H9 (cell line): ENCODE data around the gene GOLPH3L. TPM values are rescaled to one million over a fixed set of nuclear protein-coding genes. Genes with fewer than 3 reads are reported as not detected.

Experiments
- DNase-seq: peaks from one replicate; pipeline ENCODE4 v3.0.0-alpha.2; 2017
- H2AFZ ChIP-seq: one replicate; pipeline ENCODE4 v1.6.1; 2013; ENCODE audit warnings: mild to moderate bottlenecking, low read length, control low read depth, moderate library complexity
- H2AK5ac ChIP-seq: 2 replicates; pipeline ENCODE4 v1.6.1; 2013; ENCODE audit warnings: low read length, control low read depth, mixed read lengths; ENCODE audit not compliant: insufficient read length
- H2BK120ac ChIP-seq: one replicate; pipeline ENCODE4 v1.6.1; 2013; ENCODE audit warnings: low read depth, mild to moderate bottlenecking, low read length, control low read depth, inconsistent platforms; ENCODE audit not compliant: poor library complexity, severe bottlenecking
- H2BK12ac ChIP-seq: 2 replicates; pipeline ENCODE4 v1.6.1; 2013; ENCODE audit warnings: low read length, control low read depth, mixed read lengths, low read depth; ENCODE audit not compliant: insufficient read length
- H2BK15ac ChIP-seq: 2 replicates; pipeline ENCODE4 v1.6.1; 2013; ENCODE audit warnings: low read depth, low read length, control low read depth
- H2BK20ac ChIP-seq: one replicate; pipeline ENCODE4 v1.6.1; 2013; ENCODE audit warnings: low read depth, mild to moderate bottlenecking, low read length, control low read depth, inconsistent platforms; ENCODE audit not compliant: poor library complexity, severe bottlenecking
- H2BK5ac ChIP-seq: 2 replicates; pipeline ENCODE4 v1.6.1; 2013; ENCODE audit warnings: low read length, control low read depth, mixed read lengths; ENCODE audit not compliant: insufficient read length
- H3K14ac ChIP-seq: 2 replicates; pipeline ENCODE4 v1.6.1; 2013; ENCODE audit warnings: low read length, control low read depth; ENCODE audit not compliant: insufficient read depth
- H3K18ac ChIP-seq: 2 replicates; pipeline ENCODE4 v1.6.1; 2013; ENCODE audit warnings: low read depth, mild to moderate bottlenecking, mixed read lengths, low read length, control low read depth; ENCODE audit not compliant: insufficient read length
- H3K23ac ChIP-seq: 2 replicates; pipeline ENCODE4 v1.6.1; 2013; ENCODE audit warnings: low read length, control low read depth, mixed read lengths, low read depth; ENCODE audit not compliant: insufficient read length
- H3K23me2 ChIP-seq: 2 replicates; pipeline ENCODE4 v1.6.1; 2013; ENCODE audit warnings: low read depth, mild to moderate bottlenecking, mixed read lengths, low read length, control low read depth; ENCODE audit not compliant: insufficient read length, poor library complexity, severe bottlenecking
- H3K27ac ChIP-seq: 2 replicates; pipeline ENCODE4 v1.5.1; 2013; ENCODE audit warnings: low read length, control low read depth, mixed read lengths, low read depth; ENCODE audit not compliant: insufficient read length
- H3K27me3 ChIP-seq: 2 replicates; pipeline ENCODE4 v1.6.1; 2013; ENCODE audit warnings: low read length, control low read depth, inconsistent platforms; ENCODE audit not compliant: insufficient read depth
- H3K4ac ChIP-seq: 2 replicates; pipeline ENCODE4 v1.6.1; 2013; ENCODE audit warnings: low read depth, mild to moderate bottlenecking, control low read depth, inconsistent platforms, low read length, moderate library complexity
- H3K4me1 ChIP-seq: 2 replicates; pipeline ENCODE4 v1.6.1; 2013; ENCODE audit warnings: low read length, control low read depth, inconsistent platforms; ENCODE audit not compliant: insufficient read depth
- H3K4me2 ChIP-seq: 2 replicates; pipeline ENCODE4 v1.6.1; 2013; ENCODE audit warnings: low read length, control low read depth, mixed read lengths; ENCODE audit not compliant: insufficient read length, insufficient read depth
- H3K56ac ChIP-seq: 2 replicates; pipeline ENCODE4 v1.6.1; 2013; ENCODE audit warnings: low read depth, mild to moderate bottlenecking, mixed read lengths, low read length, control low read depth; ENCODE audit not compliant: insufficient read length
- H3K79me1 ChIP-seq: 2 replicates; pipeline ENCODE4 v1.6.1; 2013; ENCODE audit warnings: low read depth, mild to moderate bottlenecking, moderate library complexity, low read length, control low read depth, inconsistent platforms; ENCODE audit not compliant: insufficient read depth, poor library complexity, severe bottlenecking
- H3K79me2 ChIP-seq: 2 replicates; pipeline ENCODE4 v1.6.1; 2013; ENCODE audit warnings: low read length, control low read depth, inconsistent platforms; ENCODE audit not compliant: insufficient read depth
- H3K9ac ChIP-seq: 2 replicates; pipeline ENCODE4 v1.6.1; 2013; ENCODE audit warnings: low read length, control low read depth, mixed read lengths; ENCODE audit not compliant: insufficient read length; ENCODE audit errors: extremely low read depth
- H3K9me3 ChIP-seq: one replicate; pipeline ENCODE4 v1.6.1; 2013; ENCODE audit warnings: low read depth, low read length, inconsistent platforms; ENCODE audit not compliant: control insufficient read depth
- H3T11ph ChIP-seq: one replicate; pipeline ENCODE4 v1.6.1; 2013; ENCODE audit warnings: mild to moderate bottlenecking, low read length, control low read depth, inconsistent platforms
- H4K20me1 ChIP-seq: one replicate; pipeline ENCODE4 v1.6.1; 2013; ENCODE audit not compliant: control insufficient read depth, insufficient read length, insufficient read depth
- H4K5ac ChIP-seq: 2 replicates; pipeline ENCODE4 v1.6.1; 2013; ENCODE audit warnings: low read depth, mild to moderate bottlenecking, mixed read lengths, low read length, control low read depth; ENCODE audit not compliant: insufficient read length
- H4K8ac ChIP-seq: replicated peaks from 2 replicates; pipeline ENCODE4 v1.6.1; 2013; ENCODE audit warnings: low read length, control low read depth, mixed read lengths, low read depth; ENCODE audit not compliant: insufficient read length
- H4K91ac ChIP-seq: 2 replicates; pipeline ENCODE4 v1.6.1; 2013; ENCODE audit warnings: low read depth, mild to moderate bottlenecking, moderate library complexity, mixed read lengths, low read length, control low read depth; ENCODE audit not compliant: insufficient read length
- H3K27ac Mint-ChIP-seq, 3 experiments: 2 replicates in 2 of 3; 3 replicates in 1 of 3; pipeline ENCODE4 v1.8.0; 2020 to 2021; ENCODE audit warnings: mixed read lengths in 3 of 3, mild to moderate bottlenecking in 1 of 3, moderate library complexity in 1 of 3
- H3K27me3 Mint-ChIP-seq: 2 replicates; pipeline ENCODE4 v1.8.0; 2021; ENCODE audit warnings: low read depth, mild to moderate bottlenecking, moderate library complexity, mixed read lengths
- H3K36me3 Mint-ChIP-seq, 3 experiments: 2 replicates in 2 of 3; 3 replicates in 1 of 3; pipeline ENCODE4 v1.8.0; 2020 to 2021; ENCODE audit warnings: low read depth in 3 of 3, mixed read lengths in 3 of 3; ENCODE audit not compliant: insufficient read depth in 1 of 3
- H3K4me1 Mint-ChIP-seq, 2 experiments: 2 replicates each; pipeline ENCODE4 v1.8.0; 2020; ENCODE audit warnings: mixed read lengths in 2 of 2
- H3K4me3 Mint-ChIP-seq, 2 experiments: 2 replicates in 1 of 2; 3 replicates in 1 of 2; pipeline ENCODE4 v1.8.0; 2020 to 2021; ENCODE audit warnings: mild to moderate bottlenecking in 2 of 2, mixed read lengths in 2 of 2, moderate library complexity in 1 of 2
- H3K9me3 Mint-ChIP-seq, 2 experiments: 2 replicates in 1 of 2; 3 replicates in 1 of 2; pipeline ENCODE4 v1.8.0; 2020; ENCODE audit warnings: mild to moderate bottlenecking in 2 of 2, mixed read lengths in 2 of 2, moderate library complexity in 1 of 2
- WGBS: extraction: QIAGEN DNeasy Blood & Tissue Kit; methylation state at CpG from one replicate; pipeline ENCODE4 v1.1.7; 2013; ENCODE audit warnings: missing lambda C conversion rate, low lambda C conversion rate, mixed read lengths; ENCODE audit not compliant: insufficient read length; ENCODE audit errors: extremely low coverage; 5-methylcytosine and 5-hydroxymethylcytosine counted together
- total RNA-seq: library from RNA; stranded (reverse); gene quantifications from 2 replicates; pipeline ENCODE4 v1.2.1, GENCODE V29; 2021
- TF ChIP-seq, protein P1 (sequence below): fragments of 200-600 bp; sonication (generic); conservative IDR thresholded peaks from 3 replicates; pipeline ENCODE4 v1.8.0; 2021; ENCODE audit warnings: antibody characterized with exemption, mild to moderate bottlenecking

The GOLPH3L gene
- total RNA-seq, 1 experiment from 2014 or later = 30.5 TPM

DNA sequence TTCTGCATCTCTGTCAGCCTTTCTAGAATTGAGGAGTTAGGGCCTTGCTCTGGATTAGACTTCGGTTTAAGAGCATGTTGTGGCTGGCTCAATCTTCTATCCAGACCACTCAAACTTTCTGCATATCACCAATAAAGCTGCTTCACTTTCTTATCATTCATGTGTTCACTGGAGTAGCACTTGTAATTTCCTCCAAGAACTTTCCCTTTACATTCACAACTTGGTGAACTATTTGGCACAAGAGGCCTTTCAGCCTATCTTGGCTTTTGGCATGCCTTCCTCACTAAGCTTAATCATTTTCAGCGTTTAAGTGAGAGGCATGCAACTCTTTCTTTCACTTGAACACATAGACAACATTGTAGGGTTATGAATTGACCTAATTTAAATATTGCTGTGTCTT lies 27.4 kb upstream of the GOLPH3L start:
- TF ChIP-seq, protein P1, sequence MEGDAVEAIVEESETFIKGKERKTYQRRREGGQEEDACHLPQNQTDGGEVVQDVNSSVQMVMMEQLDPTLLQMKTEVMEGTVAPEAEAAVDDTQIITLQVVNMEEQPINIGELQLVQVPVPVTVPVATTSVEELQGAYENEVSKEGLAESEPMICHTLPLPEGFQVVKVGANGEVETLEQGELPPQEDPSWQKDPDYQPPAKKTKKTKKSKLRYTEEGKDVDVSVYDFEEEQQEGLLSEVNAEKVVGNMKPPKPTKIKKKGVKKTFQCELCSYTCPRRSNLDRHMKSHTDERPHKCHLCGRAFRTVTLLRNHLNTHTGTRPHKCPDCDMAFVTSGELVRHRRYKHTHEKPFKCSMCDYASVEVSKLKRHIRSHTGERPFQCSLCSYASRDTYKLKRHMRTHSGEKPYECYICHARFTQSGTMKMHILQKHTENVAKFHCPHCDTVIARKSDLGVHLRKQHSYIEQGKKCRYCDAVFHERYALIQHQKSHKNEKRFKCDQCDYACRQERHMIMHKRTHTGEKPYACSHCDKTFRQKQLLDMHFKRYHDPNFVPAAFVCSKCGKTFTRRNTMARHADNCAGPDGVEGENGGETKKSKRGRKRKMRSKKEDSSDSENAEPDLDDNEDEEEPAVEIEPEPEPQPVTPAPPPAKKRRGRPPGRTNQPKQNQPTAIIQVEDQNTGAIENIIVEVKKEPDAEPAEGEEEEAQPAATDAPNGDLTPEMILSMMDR = no peak
- H3K9me3 Mint-ChIP-seq = peaks cover 0 to 6% of the 10 kb centered on the region in 2 experiments; a peak in 1 of 5 replicates
- no peak for DNase-seq
- H3K36me3 Mint-ChIP-seq = 0 out of 7 replicates have a peak, but pooled peaks cover 0 to 1% (median 0%) of the 10 kb centered on the region in 3 experiments
- no peak overlapping the region for H4K8ac ChIP-seq
- H3K23me2 ChIP-seq = no peaks in the 10 kb centered on the region
- H2AK5ac ChIP-seq = no peak overlapping the region
- no peak overlapping the region for H3T11ph ChIP-seq
- no peak overlapping the region for H3K27ac Mint-ChIP-seq
- no peaks in the 10 kb centered on the region for H3K79me1 ChIP-seq
- no peak overlapping the region for H2BK120ac ChIP-seq
- no peaks in the 10 kb centered on the region for H3K4me1 Mint-ChIP-seq
- no peaks in the 10 kb centered on the region for H3K27me3 Mint-ChIP-seq
- H3K4ac ChIP-seq = no peak overlapping the region
- no peak overlapping the region for H4K91ac ChIP-seq
- no peak overlapping the region for H3K4me2 ChIP-seq
- H2BK15ac ChIP-seq = no peak overlapping the region
- no peaks in the 10 kb centered on the region for H3K79me2 ChIP-seq
- WGBS = no CpG with 5 or more reads among the region's 2 CpGs
- no peaks in the 10 kb centered on the region for H3K27me3 ChIP-seq
- H3K4me1 ChIP-seq = no peaks in the 10 kb centered on the region
- no peaks in the 10 kb centered on the region for H3K9me3 ChIP-seq
- no peak overlapping the region for H2BK5ac ChIP-seq
- H3K27ac ChIP-seq = no peak overlapping the region
- no peak overlapping the region for H3K9ac ChIP-seq
- H4K5ac ChIP-seq = no peak overlapping the region
- H3K23ac ChIP-seq = no peak overlapping the region
- no peak overlapping the region for H2BK20ac ChIP-seq
- no peaks in the 10 kb centered on the region for H4K20me1 ChIP-seq
- H3K14ac ChIP-seq = no peak overlapping the region
- H3K56ac ChIP-seq = no peak overlapping the region
- H2AFZ ChIP-seq = no peak overlapping the region
- no peak overlapping the region for H2BK12ac ChIP-seq
- H3K18ac ChIP-seq = no peak overlapping the region
- no peak overlapping the region for H3K4me3 Mint-ChIP-seq
